ENCODE results near the gene PIGN.
A peak's percentile ranks its signal among the peaks of the same experiment; 100 is the strongest.

PIGN gene

GRCh38 chr18:62186499-62186773 lies 420 bp downstream of the PIGN start:
- no peak for TF ChIP-seq CTCF (IDR thresholded peaks at IDR 0.05; ENCODE audit: extremely low read depth, insufficient read depth, missing control alignments)
- DNase-seq (ENCODE audit: low spot score) = no peak
- in situ Hi-C loops (cut with MboI; ENCODE audit: low pct_unique_long_range_greater_than_20kb, low sequenced_read_pairs, unreplicated experiment) = loop anchor here (10.0 kb wide), 1 partner anchor 58 kb away; no protein-coding TSS in a partner anchor

DNA sequence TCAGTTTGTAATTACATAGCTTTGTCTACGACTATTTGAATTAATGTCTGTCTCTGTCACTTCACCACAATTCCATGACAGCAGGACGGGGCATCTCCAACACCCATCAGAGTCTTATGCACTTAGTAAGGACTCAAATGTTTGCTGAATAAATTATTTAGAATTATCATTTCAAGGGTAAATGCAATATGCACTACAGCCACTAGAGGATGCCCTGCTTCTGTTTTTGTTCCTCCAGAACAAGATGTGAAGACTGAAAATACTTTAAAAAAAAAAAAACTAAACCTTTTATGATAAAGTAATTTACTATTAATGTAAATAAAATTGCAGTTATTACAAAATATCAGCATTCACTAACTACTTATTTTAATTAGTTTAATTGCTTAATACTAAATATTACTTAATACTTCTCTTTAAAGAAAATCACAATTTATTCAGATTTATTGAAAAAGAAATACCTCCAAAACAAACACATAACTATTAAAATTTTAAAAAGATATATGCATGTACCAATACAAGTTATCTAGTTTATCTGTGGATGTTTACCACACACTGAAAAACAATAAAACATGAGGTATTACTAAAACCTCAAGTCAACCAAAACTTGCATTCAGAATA lies 3.2 kb downstream of the PIGN start:
- DNase-seq (ENCODE audit: low spot score) = peak; percentile 32
- in situ Hi-C loops (cut with MboI; ENCODE audit: low pct_unique_long_range_greater_than_20kb, low sequenced_read_pairs, unreplicated experiment) = loop anchor here (10.0 kb wide), 1 partner anchor 61 kb away; no protein-coding TSS in a partner anchor
- TF ChIP-seq CTCF (IDR thresholded peaks at IDR 0.05; ENCODE audit: extremely low read depth, insufficient read depth, missing control alignments) = peak; percentile 93

- in situ Hi-C loops (cut with MboI; ENCODE audit: low pct_unique_long_range_greater_than_20kb, low sequenced_read_pairs, unreplicated experiment) = loop anchor here (10.0 kb wide), 1 partner anchor 63 kb away; no protein-coding TSS in a partner anchor
- no peak for TF ChIP-seq CTCF (IDR thresholded peaks at IDR 0.05; ENCODE audit: extremely low read depth, insufficient read depth, missing control alignments)
- DNase-seq (ENCODE audit: low spot score) = no peak
Measured at GRCh38 chr18:62182220-62182619, 4.6 kb downstream of the PIGN start.

GRCh38 chr18:62179213-62179612 lies 7.6 kb downstream of the PIGN start:
- TF ChIP-seq CTCF (IDR thresholded peaks at IDR 0.05; ENCODE audit: extremely low read depth, insufficient read depth, missing control alignments) = no peak
- DNase-seq (ENCODE audit: low spot score) = no peak
- in situ Hi-C loops (cut with MboI; ENCODE audit: low pct_unique_long_range_greater_than_20kb, low sequenced_read_pairs, unreplicated experiment) = no loop called here

- TF ChIP-seq CTCF (IDR thresholded peaks at IDR 0.05; ENCODE audit: extremely low read depth, insufficient read depth, missing control alignments) = no peak
- in situ Hi-C loops (cut with MboI; ENCODE audit: low pct_unique_long_range_greater_than_20kb, low sequenced_read_pairs, unreplicated experiment) = no loop called here
- DNase-seq (ENCODE audit: low spot score) = no peak
Measured at GRCh38 chr18:62177271-62177670, 9.6 kb downstream of the PIGN start.

- in situ Hi-C loops (cut with MboI; ENCODE audit: low pct_unique_long_range_greater_than_20kb, low sequenced_read_pairs, unreplicated experiment) = no loop called here
- no peak for DNase-seq (ENCODE audit: low spot score)
- TF ChIP-seq CTCF (IDR thresholded peaks at IDR 0.05; ENCODE audit: extremely low read depth, insufficient read depth, missing control alignments) = no peak
Measured at GRCh38 chr18:62175521-62175920, 11.3 kb downstream of the PIGN start.

Measured in GM13977 (cell line).